NOMO-1 treated with DMSO at 0.1 percent for 48 hours (cell line): Measurements from ENCODE around the gene UCN2.
"Not testable (repeated sequence)": the region's sequence is repeated elsewhere in the genome, so short reads cannot be mapped to it uniquely, and the experiment has no call there.

Experiments used
- DNase-seq: peaks from one replicate; lab custom pipeline; 2025; ENCODE audit not compliant: unreplicated experiment; lab: John Stamatoyannopoulos, UW

Gene UCN2

DNA sequence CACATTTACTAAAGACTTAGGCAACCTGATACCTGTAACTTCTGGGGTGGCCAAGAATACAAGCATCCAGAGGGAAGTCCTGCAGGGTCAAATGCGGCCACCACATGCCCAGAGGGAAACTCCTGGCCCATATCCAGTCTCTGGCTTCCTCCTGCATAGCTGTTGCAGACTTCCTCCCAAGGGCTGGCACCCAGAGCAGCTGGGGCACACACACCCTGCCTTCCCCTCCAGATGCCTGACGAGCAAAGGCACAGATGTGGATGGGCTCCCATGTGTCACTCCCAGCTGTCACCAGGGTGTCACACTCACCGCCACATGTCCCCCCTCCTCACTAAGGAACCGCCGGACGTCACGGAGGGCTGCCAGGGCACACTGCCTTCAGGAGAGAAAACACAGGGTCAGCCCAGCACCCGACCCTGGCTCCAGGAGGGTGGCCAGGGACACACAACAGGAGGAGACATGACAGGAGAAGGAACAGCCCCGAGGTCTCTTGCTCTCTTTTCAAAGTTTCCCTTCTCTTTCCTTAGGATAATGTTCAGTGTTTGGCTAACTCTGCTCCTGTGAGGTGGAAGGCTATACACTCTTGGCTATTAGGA is 20.2 kb downstream of the UCN2 start:
- DNase-seq: no peak

DNA sequence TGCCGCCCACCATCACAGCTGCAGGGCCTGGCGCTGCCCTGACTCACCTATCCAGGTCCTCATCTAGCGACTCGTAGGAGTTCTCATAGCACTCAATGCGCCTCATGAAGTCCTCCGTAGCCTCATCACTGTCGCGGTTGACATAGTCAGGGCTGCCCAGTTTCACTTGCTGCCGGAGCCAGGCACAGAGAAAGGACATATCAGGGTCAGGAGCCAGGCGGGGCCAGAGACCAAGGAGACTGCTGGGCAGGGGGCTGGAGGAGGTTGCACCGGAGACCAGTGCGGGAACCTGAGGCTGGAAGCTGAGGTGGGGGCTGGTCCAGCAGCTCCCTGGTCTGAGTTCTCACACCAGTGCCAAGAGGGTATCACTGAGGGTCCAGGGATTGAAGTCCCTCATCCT is 25.1 kb downstream of the UCN2 start:
- no peak for DNase-seq

DNA sequence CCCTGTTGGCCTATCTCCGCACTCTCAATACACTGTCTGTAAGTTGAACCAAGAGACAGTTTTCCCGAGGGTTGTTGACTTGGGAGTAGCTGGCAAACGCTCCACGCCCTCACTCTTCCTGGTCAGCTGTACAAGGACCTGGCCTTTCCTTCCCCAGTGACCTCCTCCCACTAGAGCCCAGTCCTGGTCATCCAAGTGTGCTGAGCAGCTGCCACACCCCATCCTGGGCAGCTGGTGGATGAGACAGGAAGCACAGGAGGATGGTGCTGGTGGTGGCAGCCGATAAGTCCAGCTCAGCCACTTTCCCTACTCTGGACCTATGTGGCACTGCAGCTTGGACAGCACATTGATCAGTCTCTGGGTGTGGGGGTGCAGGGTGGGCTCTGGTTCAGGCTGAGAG is 26.8 kb downstream of the UCN2 start:
- no peak for DNase-seq

DNA sequence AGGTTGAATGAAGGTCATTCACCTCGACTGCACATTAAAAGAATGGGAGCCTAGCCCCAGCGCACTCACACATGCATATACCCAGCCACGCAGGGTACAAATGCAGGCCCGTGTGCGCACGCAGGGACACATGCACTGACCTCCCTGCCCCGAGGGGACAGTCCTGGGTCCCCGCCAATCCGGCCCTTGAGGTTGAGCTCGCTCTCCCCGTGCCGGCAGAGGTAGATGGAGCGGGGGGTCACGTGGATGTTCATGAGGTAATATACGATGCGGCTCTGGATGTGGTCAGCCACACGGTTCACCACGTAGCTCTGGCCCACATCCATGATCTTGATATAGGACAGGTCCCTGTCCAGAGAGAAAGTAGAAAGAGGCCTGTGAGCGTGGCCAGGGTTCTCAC is 27.5 kb downstream of the UCN2 start:
- no peak for DNase-seq

DNA sequence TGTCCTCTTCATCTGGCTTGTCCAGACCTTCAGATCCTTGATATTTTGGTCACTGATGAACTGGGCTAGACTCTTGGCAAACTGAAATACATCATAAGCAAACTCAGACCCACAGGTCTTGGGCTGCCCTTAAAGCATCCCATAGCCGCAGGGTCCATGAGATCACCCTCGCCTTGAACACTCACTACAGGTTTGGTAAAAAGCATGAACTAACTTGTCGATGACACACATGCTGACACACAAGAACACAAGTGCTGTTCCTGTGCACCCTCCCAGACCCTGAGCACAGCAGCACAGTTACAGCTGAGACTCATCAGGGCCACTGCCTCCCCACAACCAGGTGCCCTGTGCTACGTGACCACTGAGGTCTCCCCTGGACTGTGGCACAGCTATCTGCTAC is 28.0 kb downstream of the UCN2 start:
- no peak for DNase-seq

DNA sequence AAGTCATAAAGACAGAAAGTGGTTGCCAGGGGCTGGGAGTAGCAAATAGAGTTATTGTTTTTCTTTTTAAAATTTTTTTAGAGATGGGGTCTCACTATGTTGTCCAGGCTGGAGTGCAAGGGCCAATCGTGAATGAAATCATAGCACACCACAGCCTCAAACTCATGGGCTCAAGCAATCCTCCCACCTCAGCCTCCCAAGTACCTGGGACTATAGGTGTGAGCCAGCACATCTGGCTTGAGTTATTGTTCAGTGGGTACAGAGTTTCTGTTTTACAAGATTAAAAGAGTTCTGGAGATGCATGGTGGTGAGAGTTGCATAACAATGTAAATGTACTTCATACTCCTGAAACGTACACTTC is 30.6 kb downstream of the UCN2 start:
- no peak for DNase-seq

DNA sequence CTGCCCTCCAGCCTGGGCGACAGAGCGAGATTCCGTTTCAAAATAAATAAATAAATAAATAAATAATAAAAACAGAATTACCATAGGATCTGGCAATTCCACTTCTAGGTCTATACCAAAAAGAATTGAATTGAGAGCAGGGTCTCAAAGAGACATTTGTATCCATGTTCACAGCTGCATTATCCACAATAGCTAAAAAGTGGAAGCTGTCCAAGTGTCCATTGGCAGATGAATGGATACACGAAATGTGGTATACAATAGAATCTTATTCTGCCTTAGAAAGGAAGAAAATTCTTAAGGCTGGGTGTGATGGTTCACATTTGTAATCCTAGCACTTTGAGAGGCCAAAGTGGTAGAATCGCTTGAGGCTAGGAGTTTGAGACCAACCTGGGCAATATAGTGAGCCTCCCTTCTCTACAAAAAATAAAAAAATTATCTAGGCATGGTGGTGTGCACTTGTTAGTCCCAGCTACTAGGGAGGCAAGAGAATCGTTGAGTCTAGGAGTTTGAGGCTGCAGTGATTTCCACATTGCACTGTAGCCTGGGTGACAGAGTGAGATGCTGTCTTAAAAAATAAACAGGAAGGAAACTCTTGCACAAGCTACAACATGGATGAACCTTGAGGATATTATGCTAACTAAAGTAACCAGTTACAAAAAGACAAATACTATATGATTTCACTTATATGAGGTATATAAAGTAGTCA is 31.2 kb downstream of the UCN2 start:
- peak; percentile 32 for DNase-seq

DNA sequence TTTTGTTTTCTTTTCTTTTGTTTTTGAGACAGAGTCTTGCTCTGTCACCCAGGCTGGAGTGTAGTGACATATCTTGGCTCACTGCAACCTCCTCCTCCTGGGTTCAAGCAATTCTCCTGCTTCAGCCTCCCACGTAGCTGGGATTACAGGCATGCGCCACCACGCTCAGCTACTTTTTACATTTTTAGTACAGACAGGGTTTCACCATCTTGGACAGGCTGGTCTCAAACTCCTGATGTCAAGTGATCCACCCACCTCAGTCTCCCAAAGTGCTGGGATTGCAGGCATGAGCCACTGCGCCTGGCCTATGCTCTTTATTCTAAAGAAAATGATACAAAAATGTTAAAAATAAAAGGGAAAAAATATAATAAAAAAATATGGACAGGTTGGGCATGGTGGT is 32.9 kb downstream of the UCN2 start:
- not testable (repeated sequence) for DNase-seq

DNA sequence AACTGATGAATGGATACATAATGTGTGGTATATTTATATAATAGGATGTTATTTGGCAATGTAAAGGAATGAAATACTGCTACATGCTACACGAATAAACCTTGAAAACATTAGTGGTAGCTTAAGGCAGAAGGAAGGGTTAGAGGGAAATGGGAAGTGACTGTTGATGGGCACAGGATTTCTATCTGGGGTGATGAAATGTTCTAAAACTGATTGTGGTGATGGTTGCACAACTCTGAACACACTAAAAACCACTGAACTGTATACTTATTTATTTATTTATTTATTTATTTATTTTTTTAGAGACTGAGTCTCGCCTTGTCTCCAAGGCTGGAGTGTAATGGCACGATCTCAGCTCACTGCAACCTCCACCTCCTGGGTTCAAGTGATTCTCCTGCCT is 34.8 kb downstream of the UCN2 start:
- DNase-seq: peak; percentile 89

DNA sequence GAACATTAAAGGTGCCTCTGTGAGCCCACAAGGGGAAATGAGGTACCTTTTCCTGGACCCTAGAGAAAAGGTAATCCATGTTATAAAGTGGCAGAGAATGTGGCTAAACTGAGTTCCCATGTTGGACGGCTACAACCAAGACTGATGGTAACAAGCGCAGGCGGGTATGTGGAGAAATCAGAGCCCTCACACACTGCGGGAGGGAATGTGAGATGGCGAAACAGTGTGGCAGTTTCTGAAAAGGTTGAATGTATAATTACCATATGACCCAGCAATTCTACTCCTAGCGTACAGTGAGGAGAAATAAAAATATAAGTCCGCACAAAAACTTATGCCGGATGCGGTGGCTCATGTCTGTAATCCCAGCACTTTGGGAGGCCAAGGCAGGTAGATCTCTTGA is 35.5 kb downstream of the UCN2 start:
- DNase-seq: peak; percentile 86

DNA sequence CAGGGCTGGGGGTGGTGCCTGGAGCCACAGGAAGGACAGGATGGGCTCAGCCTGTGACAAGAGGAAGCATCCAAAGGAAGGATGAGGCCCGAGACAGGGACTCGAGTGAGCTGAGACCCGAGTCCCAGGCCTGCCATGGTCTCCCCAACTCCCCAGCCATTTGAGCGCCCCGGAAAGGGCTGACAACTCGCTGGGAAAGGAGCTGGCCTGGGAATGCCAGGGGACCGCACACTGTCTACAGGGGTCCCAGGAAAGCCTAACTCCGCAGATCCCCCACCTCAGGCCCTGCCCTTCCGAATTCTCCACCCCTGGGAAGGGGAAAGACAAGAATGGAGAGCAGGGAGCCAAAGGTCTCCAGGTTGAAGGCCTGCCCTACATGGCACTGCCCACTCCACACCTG is 38.6 kb downstream of the UCN2 start:
- DNase-seq: no peak

DNA sequence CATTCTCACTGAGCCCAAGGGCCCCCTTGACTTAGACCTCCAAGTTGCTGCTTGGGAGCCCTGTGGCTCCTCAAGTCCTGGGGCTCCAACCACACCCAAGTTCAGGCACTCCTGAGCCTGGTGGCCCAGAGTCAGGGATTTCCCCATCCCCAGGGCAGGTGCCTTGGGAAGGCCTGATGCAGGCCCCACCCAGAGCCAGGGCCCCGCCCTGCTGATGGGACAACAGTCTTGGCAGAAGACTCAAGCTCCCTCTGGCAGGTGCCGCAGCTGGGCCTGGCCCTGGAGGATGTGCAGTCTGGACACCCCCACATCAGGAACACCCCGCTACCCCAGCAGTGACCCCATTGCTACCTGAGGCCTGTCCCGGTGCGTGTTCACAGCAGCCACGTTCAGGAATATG is 41.9 kb downstream of the UCN2 start:
- no peak for DNase-seq

DNA sequence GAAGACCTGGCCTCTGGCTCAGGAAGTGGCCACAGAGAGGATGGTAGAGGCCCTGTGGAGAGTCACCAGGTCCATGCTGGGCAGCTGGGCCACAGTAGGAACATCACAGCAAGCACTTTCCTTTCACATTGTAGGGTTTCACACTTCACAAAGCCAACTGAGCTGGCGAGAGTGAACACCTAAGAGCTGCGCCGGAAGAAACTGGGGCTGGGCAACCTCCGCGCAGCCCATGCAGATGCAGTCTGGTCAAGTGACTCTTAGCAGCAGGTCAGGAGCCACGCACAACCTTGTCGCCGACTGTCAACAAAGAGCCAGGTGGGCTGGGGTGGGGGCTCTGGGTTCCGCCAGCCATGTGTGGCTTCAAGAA is 44.3 kb downstream of the UCN2 start:
- no peak for DNase-seq

DNA sequence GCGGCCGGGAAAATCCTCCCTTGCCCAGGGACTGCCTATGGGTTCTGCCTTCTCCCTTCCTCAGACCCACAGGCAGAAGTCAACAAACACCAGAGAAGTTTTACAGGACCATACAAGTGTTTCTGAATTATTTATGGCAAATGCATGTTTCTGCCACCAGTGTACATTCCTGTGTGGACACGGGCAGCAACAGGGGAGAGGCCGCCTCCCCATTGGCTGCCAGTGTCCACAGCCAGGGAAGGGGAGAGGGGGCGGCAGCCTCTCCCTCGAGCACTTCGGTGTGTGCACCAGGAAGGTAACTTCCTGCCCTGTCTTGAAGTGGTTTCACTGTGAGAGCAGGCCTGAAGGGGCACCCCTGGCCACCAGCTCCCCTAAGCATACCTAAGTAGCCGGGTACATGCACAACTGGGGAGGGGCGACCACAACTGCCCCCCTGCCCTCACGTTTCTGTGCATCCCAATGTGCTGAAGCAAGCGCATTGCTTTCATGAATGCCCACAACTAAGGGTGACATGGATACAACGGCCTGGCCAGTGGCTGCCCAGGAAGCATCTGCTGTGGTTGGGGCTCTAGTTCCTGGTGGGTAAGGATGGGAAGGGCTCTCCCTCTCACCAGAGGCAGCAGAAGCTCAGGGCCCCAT is 44.8 kb downstream of the UCN2 start:
- DNase-seq: no peak

DNA sequence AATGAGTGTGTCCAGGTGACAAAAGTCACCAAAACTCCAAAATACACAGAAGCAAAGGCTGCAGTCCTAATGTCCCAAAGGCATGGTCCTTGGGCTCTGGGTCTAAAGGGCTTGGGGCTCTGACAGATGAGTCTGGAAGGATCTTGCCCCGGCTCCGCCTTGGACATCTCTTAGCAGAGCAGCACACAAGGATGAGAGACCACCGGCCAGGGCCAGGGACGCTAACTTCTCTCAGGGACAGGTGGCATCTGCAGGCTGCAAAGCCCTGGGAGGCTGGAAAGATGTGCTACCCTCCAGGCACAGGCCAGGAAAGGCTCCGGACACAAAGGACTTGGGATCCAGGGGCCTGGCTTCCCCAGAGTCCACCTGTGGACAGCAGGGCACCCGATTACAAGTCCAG is 45.5 kb downstream of the UCN2 start:
- DNase-seq: no peak

DNA sequence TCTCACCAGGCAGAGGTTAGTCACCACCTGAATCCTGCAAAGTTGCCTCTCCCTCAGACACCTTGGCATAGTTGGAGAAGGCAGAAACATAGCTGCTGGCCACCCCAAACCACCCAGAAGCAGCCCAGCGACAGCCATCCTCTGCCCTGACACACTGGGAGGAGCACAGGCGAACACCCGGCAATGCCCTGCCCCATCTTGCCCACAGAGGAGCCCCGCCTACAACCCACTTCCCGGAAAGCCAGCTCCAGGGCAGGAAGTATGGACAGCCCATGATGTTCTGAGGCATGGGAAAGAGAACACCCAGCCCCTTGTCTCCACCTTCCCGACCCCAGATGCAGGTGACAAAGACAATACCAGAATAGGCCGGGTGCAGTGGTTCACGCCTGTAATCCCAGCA is 47.0 kb downstream of the UCN2 start:
- no peak for DNase-seq

DNA sequence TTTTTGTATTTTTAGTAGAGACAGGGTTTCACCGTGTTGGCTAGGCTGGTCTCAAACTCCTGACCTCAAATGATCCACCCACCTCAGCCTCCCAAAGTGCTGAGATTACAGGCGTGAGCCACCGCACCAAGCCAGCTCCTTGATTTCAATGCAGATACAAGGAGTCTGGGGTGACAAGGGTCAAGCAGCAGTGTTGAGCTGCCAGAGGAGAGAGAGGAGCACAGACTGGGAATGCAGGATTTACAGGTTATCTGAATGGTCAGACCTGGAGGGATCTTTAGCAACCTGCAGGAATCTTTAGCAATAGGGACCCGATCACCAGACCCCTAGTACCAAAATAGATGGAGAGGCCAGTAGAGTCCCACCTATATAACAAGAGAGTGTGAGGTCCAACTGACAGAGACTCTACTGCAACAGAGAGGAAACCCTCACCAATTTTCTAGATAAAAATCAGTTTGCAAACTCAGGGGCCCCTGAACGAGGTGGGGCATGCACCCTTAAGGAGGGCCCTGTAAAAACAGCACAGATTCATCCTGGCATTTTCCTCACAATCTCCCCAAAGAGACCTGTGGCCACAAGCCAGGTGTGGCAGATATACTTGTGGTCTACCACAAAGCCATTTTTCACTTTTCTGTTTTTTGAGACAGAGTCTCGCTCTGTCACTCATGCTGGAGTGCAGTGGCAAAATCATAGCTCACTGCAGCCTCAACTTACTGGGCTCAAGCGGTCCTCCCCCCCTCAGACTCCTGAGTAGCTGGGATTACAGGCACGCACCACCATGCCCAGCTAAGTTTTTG is 49.0 kb downstream of the UCN2 start:
- no peak for DNase-seq
